Lower leg skin (tissue), 3 donors: Measurements from ENCODE around the gene NPRL2.

Experiments
- CTCF ChIP-seq, 3 donors: fragments of 450-650 bp; IDR thresholded peaks; one replicate each; pipeline ENCODE4 v1.5.1; 2016; ENCODE audit warnings: antibody characterized with exemption in 3 of 3, mild to moderate bottlenecking in 3 of 3, moderate library complexity in 2 of 3
- POLR2A ChIP-seq, 2 donors: fragments of 450-650 bp; IDR thresholded peaks; one replicate each; pipeline ENCODE4 v1.6.1; 2016 to 2017; ENCODE audit warnings: antibody characterized with exemption in 2 of 2, mild to moderate bottlenecking in 1 of 2, moderate library complexity in 1 of 2

- no peak for TF ChIP-seq CTCF (IDR thresholded peaks at IDR 0.05)
- TF ChIP-seq POLR2A (IDR thresholded peaks at IDR 0.05), result no peak
Measured at GRCh38 chr3:50323614-50324199, 26.9 kb downstream of the NPRL2 start.
